Neural cell (in vitro differentiated cells): ENCODE measurements around the gene STPG4. TPM values are rescaled to one million over a fixed set of nuclear protein-coding genes. Genes with fewer than 3 reads are reported as not detected.

Source experiments
- H2AFZ ChIP-seq: fragments of 200-600, 300-800 bp; sonication (generic), shearing (Covaris generic); 2 replicates; pipeline ENCODE4 v1.6.0; 2014; ENCODE audit warnings: low read depth, mild to moderate bottlenecking, antibody characterized with exemption, low read length, moderate library complexity
- H3F3A ChIP-seq: fragments of 200-600 bp; shearing (Covaris generic); 2 replicates; pipeline ENCODE4 v1.6.1; 2016; ENCODE audit warnings: mild to moderate bottlenecking, moderate library complexity, mixed read lengths, antibody characterized with exemption, low read length; ENCODE audit not compliant: insufficient read depth, poor library complexity, severe bottlenecking
- H3K27ac ChIP-seq: fragments of 200-600, 300-800 bp; sonication (generic), shearing (Covaris generic); 2 replicates; pipeline ENCODE4 v1.5.1; 2014; ENCODE audit warnings: mild to moderate bottlenecking, low read length, moderate library complexity
- H3K27me3 ChIP-seq: fragments of 300-800, 200-600 bp; sonication (generic), shearing (Covaris generic); 2 replicates; pipeline ENCODE4 v1.6.0; 2014; ENCODE audit warnings: mild to moderate bottlenecking, low read depth, low read length, moderate library complexity; ENCODE audit not compliant: insufficient read depth
- H3K36me3 ChIP-seq: fragments of 300-800, 200-600 bp; sonication (generic), shearing (Covaris generic); 2 replicates; pipeline ENCODE4 v1.5.1; 2014; ENCODE audit warnings: mild to moderate bottlenecking, antibody characterized with exemption, low read length, moderate library complexity; ENCODE audit not compliant: insufficient read depth
- H3K4me2 ChIP-seq: fragments of 300-800, 200-600 bp; sonication (generic), shearing (Covaris generic); 2 replicates; pipeline ENCODE4 v1.6.0; 2014; ENCODE audit warnings: mild to moderate bottlenecking, low read length
- H3K4me3 ChIP-seq: fragments of 300-800, 200-600 bp; sonication (generic), shearing (Covaris generic); 2 replicates; pipeline ENCODE4 v1.5.1; 2014; ENCODE audit warnings: mild to moderate bottlenecking, low read length, moderate library complexity
- H3K79me2 ChIP-seq: fragments of 200-600 bp; shearing (Covaris generic); replicated peaks from 2 replicates; pipeline ENCODE4 v1.6.0; 2014; ENCODE audit warnings: mild to moderate bottlenecking, low read length, moderate library complexity; ENCODE audit not compliant: insufficient read depth
- H3K9ac ChIP-seq: fragments of 300-800, 200-600 bp; sonication (generic), shearing (Covaris generic); 2 replicates; pipeline ENCODE4 v1.6.1; 2016; ENCODE audit warnings: mild to moderate bottlenecking, low read length, mixed read lengths
- H3K9me2 ChIP-seq: fragments of 200-600 bp; shearing (Covaris generic); 2 replicates; pipeline ENCODE4 v1.6.1; 2016; ENCODE audit warnings: mild to moderate bottlenecking, low read length, mixed read lengths; ENCODE audit not compliant: insufficient read depth
- H3K9me3 ChIP-seq: fragments of 200-600, 300-800 bp; sonication (generic), shearing (Covaris generic); 2 replicates; pipeline ENCODE4 v1.6.1; 2016; ENCODE audit warnings: mild to moderate bottlenecking, mixed run types, low read length, moderate library complexity, mixed read lengths
- H4K20me1 ChIP-seq: fragments of 200-600 bp; shearing (Covaris generic); 2 replicates; pipeline ENCODE4 v1.6.1; 2016; ENCODE audit warnings: mild to moderate bottlenecking, mixed run types; ENCODE audit not compliant: insufficient read depth
- CTCF ChIP-seq: fragments of 450-650 bp; IDR thresholded peaks from 2 replicates; pipeline ENCODE4 v1.5.1; 2014; ENCODE audit warnings: antibody characterized with exemption, mild to moderate bottlenecking, moderate library complexity; ENCODE audit not compliant: poor library complexity, severe bottlenecking
- EP300 ChIP-seq: fragments of 450-650 bp; conservative IDR thresholded peaks from 2 replicates; pipeline ENCODE4 v1.6.1; 2014; ENCODE audit warnings: antibody characterized with exemption, mild to moderate bottlenecking, moderate library complexity; ENCODE audit not compliant: poor library complexity, severe bottlenecking
- EZH2 ChIP-seq: fragments of 200-600, 300-800 bp; shearing (Covaris generic), sonication (generic); IDR thresholded peaks from 2 replicates; pipeline ENCODE4 v1.6.1; 2014; ENCODE audit warnings: antibody characterized with exemption, low read length, borderline replicate concordance, mild to moderate bottlenecking; ENCODE audit not compliant: insufficient read depth, poor library complexity, severe bottlenecking
- MXI1 ChIP-seq: fragments of 450-650 bp; conservative IDR thresholded peaks from 2 replicates; pipeline ENCODE4 v1.6.1; 2014; ENCODE audit warnings: antibody characterized with exemption, mild to moderate bottlenecking; ENCODE audit not compliant: poor library complexity, severe bottlenecking
- POLR2AphosphoS5 ChIP-seq: IDR thresholded peaks from 2 replicates; pipeline ENCODE4 v1.6.1; 2012
- RAD21 ChIP-seq: fragments of 450-650 bp; conservative IDR thresholded peaks from 2 replicates; pipeline ENCODE4 v1.6.1; 2014; ENCODE audit warnings: antibody characterized with exemption, mild to moderate bottlenecking, moderate library complexity
- REST ChIP-seq: IDR thresholded peaks from 2 replicates; pipeline ENCODE4 v1.6.1; 2012; ENCODE audit warnings: borderline replicate concordance
- SMC3 ChIP-seq: fragments of 450-650 bp; conservative IDR thresholded peaks from 2 replicates; pipeline ENCODE4 v1.6.1; 2014; ENCODE audit warnings: antibody characterized with exemption, mild to moderate bottlenecking, moderate library complexity; ENCODE audit not compliant: poor library complexity
- TAF1 ChIP-seq: IDR thresholded peaks from 2 replicates; pipeline ENCODE4 v1.6.1; 2012; ENCODE audit warnings: low read depth
- polyA plus RNA-seq: library from polyadenylated mRNA; depleted of rRNA; stranded (reverse); fragments of >200 nt; gene quantifications from 2 replicates; pipeline ENCODE4 v1.2.3, GENCODE V29; 2014

STPG4 gene
- polyA plus RNA-seq, 1 donor from 2014 or later, result not detected

- peaks cover 4% of the 10 kb centered on the region for H3F3A ChIP-seq
- no peaks in the 10 kb centered on the region for H3K27me3 ChIP-seq
- TF ChIP-seq EP300, result no peak
- no peaks in the 10 kb centered on the region for H3K9me3 ChIP-seq
- H3K27ac ChIP-seq, result no peak overlapping the region
- H3K9ac ChIP-seq, result no peak overlapping the region
- no peaks in the 10 kb centered on the region for H3K9me2 ChIP-seq
- H4K20me1 ChIP-seq, result no peaks in the 10 kb centered on the region
- H3K79me2 ChIP-seq, result no peaks in the 10 kb centered on the region
- H2AFZ ChIP-seq, result no peak overlapping the region
- no peaks in the 10 kb centered on the region for H3K36me3 ChIP-seq
- H3K4me3 ChIP-seq, result no peak overlapping the region
- H3K4me2 ChIP-seq, result no peak overlapping the region
Observed at GRCh38 chr2:47196046-47196445, 40.9 kb upstream of the STPG4 start.

- Histone ChIP-seq H3K27me3 (no peaks in the 10 kb centered on the region), H3F3A (peaks cover 4% of the 10 kb centered on the region), H3K4me3 (no peak overlapping the region), H3K79me2 (no peaks in the 10 kb centered on the region), H2AFZ (no peak overlapping the region), H3K9me3 (no peaks in the 10 kb centered on the region), H4K20me1 (no peaks in the 10 kb centered on the region), H3K4me2 (no peak overlapping the region), H3K27ac (no peak overlapping the region), H3K36me3 (no peaks in the 10 kb centered on the region), H3K9me2 (no peaks in the 10 kb centered on the region), H3K9ac (no peak overlapping the region)
- TF ChIP-seq MXI1 (no peak), EZH2 (no peak), POLR2AphosphoS5 (no peak)
Observed at GRCh38 chr2:47195148-47195547, 40.0 kb upstream of the STPG4 start.

- no peak overlapping the region for H3K4me3 ChIP-seq
- no peaks in the 10 kb centered on the region for H3K36me3 ChIP-seq
- no peak overlapping the region for H3K27ac ChIP-seq
- H3F3A ChIP-seq, result peaks cover 4% of the 10 kb centered on the region
- H3K9ac ChIP-seq, result no peak overlapping the region
- no peaks in the 10 kb centered on the region for H4K20me1 ChIP-seq
- H3K27me3 ChIP-seq, result no peaks in the 10 kb centered on the region
- no peaks in the 10 kb centered on the region for H3K9me3 ChIP-seq
- no peak overlapping the region for H3K4me2 ChIP-seq
- no peaks in the 10 kb centered on the region for H3K9me2 ChIP-seq
- no peak overlapping the region for H2AFZ ChIP-seq
- no peaks in the 10 kb centered on the region for H3K79me2 ChIP-seq
- TF ChIP-seq RAD21 (no peak), TAF1 (no peak), EZH2 (no peak), SMC3 (no peak), POLR2AphosphoS5 (no peak), CTCF (no peak), EP300 (no peak), MXI1 (no peak), REST (no peak)
Observed at GRCh38 chr2:47194410-47194809, 39.3 kb upstream of the STPG4 start.
